HG02798 (cell line): ENCODE results near the gene RPS24.
"Not testable (repeated sequence)": the region's sequence is repeated elsewhere in the genome, so short reads cannot be mapped to it uniquely, and the experiment has no call there.

Experiments
- ATAC-seq: cut with Tn5 transposase; IDR thresholded peaks from one replicate; pipeline ENCODE4 v1.9.1; 2021; ENCODE audit warnings: mild to moderate bottlenecking; ENCODE audit not compliant: unreplicated experiment, poor library complexity

The RPS24 gene

GRCh38 chr10:78033637-78034470, at the start of gene RPS24:
Gene RPS24, plus strand, starts transcription at chr10:78033863. Its CDS starts 39 bp downstream, at chr10:78033902.
- peak; percentile 83 for ATAC-seq

- no peak for ATAC-seq
These were observed 48.7 kb upstream of the RPS24 start for GRCh38 chr10:77984986-77985385.

DNA sequence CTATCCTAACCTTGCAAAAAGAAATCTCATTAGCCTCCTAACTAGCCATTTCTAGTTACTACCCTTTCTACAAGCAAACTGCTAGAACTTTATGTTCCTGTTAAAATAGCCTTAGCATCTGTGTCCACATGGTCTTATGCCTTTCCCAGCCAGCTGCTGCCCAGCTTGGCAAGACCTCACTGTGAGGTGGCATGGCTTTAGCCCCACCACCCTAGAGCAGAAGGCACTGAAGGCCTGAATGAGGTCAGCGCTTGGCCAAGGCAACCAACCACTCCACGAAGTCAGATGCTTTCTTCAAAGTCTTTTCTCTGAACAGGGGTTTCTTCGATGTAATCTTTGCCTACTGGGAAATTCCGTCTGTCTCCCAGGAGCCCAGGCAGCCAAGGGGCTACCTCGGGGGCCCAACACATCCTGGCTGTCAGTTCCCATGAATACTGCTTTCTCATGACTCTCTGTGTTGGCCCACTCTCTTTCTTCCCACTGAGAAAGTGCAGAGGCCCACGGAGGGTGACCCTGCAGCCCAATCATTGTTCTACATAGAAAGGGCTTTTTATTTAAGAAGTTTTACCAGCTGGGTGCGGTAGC, 45.9 kb upstream of the RPS24 start:
- no peak for ATAC-seq

DNA sequence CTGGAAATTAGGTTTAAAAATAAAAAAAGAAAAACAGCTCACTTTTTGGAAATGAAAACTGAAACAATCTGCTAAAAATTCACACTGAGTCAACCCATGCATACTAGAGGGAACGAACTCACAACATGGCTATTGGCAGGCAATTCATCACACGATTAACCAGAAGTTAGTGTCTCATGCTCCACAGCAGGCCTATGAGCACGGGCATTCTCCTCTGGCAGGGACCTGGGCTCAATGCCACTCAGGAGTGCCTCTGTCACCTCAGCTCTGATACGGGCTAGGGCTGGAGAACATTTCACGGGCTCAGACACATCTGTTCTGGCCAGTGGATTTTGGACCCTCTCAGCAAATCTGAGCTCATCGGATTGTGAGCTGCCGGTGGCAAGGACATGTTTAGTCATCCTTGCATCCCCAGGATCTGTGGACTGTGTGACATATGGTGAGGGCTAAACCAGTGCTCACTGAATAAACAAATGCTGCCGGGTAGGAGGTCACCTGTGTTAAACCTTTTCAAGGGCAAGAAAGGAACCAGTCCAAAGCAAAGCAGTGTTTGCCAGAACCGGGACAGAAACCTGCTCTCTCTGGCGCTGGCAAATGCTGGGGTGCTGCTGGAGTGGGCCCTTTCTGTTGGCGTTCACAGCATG, 44.5 kb upstream of the RPS24 start:
- ATAC-seq = no peak

- ATAC-seq = no peak
These were observed 40.0 kb upstream of the RPS24 start for GRCh38 chr10:77993620-77994019.

GRCh38 chr10:77998780-77999179, 34.9 kb upstream of the RPS24 start:
- ATAC-seq = not testable (repeated sequence)

DNA sequence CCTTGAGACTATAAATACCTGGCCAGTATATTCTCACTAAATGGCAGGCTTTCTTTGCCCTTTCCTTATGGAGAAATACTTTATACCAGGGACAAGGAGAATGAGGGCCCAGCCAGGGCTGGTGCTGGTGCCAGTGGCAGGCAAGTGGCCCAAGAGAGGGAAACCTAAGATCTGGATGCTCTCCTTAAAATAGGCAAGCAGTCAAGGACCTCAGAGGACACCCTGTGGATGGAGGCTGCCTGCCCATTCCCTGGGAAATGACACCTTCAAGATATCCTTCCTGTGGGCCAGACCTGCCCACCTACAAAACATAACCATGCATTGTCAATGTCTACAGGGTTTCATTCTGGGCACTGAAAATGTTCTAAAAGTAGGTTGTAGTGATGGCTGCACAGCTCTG, 33.5 kb upstream of the RPS24 start:
- ATAC-seq = no peak

DNA sequence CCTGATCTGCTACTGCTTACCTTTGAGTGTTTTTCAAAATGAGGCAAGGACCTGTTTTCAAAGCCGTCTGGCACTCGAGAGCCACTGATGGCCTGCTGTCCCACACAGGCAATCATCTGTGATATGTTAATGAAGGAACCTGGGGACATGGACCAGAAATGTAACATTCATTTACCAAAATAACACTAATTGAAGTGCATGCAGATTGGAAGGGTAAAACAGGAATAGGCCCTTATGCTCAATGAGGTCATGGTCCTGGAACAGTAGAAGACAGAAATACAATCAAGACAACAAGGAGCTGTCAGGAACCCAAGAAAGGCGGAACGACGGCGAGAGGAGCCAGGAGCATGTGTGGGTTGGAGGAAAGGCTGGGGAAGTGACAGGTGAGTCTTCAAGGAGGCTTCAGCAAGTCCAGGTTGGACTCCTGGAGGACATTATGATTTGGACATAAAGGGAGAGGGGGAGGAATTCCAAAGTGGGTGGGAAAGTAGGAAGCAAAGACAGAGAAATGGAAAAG, 32.6 kb upstream of the RPS24 start:
- no peak for ATAC-seq

GRCh38 chr10:78002541-78003288, 30.9 kb upstream of the RPS24 start:
- no peak for ATAC-seq

DNA sequence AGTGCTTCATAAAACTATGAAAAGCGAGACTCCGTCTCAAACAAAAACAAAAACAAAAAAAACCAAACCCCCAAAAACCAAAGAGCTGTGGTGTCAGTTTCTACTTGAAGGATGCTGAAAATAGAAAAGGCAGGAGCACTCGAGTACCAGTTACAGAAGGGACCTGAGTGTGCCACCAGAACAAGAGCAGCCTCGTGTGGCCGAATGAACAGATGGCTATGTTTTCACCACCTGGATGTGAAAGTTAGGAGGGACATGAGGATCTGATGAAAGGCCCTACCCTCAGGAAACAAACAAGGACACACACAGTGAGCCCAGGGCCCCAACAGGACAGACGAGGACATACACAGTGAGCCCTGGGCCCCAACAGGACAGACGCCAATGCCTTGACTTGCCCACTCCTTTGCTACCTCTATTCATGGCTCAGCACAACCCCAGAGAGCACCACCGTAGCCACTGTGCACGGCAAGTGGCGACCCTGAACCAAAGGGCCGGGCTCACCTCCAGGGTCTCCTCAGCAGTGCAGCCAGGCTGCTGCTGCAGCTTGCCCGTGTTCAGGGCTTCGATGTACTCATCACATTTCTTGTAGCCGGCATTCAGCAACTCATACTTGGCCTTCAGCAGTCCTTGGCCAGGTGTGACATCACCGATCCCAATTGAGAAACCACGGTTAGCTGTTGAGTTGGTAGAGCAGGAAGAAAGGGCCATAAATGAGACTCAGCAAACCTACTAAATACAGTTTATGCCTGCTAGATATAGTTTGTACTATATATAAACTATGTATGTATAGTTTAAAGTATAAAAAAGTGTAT, 29.2 kb upstream of the RPS24 start:
- no peak for ATAC-seq

DNA sequence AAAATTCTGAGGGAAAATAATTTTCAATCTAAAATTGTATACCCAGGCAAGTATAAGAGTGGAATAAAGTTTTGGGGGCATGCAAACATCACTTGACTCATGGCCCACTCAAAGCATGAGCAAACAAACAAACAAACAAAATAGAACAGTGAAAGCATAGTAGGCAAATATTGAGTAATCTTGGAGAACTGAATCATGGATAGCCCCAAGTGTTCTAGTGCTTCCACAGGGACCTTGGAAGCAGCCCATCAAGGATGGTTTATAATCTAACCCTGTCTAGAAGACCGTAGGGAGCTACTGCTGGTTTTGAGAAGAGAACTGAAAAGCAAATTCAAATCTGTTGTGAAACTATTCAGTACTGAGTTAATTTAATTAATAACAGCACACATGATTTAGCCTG, 26.5 kb upstream of the RPS24 start:
- no peak for ATAC-seq

GRCh38 chr10:78009662-78010061, 24.0 kb upstream of the RPS24 start:
- no peak for ATAC-seq

- ATAC-seq = no peak
These were observed 23.4 kb upstream of the RPS24 start for GRCh38 chr10:78010278-78010677.

DNA sequence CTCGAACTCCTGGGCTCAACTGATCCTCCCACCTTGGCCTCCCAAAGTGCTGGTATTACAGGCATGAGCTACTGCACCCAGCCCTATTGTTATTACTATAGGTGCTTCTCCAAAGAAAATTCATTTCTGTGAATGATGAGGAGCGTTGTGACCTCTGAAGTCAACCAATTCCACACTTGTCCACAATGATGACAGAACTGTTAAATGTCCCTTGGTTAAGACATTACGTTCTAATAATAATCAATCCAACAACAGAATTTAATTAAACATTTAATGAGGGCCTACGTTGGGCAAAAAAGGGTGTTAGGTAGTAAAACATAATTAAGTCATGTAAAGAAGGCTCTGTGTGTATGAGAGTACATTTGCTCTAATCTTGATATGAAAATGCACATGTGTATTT, 22.6 kb upstream of the RPS24 start:
- no peak for ATAC-seq

DNA sequence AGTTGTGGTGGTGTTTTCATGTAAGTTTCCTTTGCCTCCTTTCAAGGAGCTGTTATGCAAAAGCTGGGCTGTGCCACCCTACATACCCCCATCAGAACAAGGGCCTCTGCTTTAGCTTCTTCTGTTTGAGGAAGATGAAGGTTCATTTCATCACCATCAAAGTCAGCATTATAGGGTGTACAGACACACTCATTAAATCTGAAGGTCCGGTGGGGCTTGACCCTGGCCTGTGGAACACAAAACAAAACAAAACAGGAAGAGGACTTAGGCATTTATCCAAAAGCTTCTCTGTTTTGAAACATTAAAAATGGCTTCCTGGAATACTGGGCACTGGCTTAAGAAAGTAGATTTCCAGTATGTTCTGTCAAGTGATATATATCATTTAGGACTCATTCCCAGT, 20.1 kb upstream of the RPS24 start:
- ATAC-seq = no peak

- ATAC-seq = no peak
These were observed 18.1 kb upstream of the RPS24 start for GRCh38 chr10:78015546-78015945.

DNA sequence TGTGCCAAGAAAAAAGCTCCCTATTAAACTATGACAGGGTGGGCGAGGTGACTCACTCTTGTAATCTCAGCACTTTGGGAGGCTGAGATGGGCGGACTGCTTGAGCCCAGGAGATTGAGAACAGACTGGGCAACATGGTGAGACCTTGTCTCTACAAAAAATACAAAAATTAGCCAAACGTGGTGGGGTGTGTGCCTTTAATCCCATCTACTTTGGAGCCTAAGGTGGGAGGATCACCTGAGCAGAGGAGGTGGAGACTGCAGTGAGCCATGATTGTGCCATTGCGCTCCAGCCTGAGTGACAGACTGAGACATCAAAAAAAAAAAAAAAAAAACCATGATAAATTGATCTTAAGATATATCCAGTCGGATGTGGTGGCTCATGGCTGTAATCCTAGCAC, 15.8 kb upstream of the RPS24 start:
- no peak for ATAC-seq

DNA sequence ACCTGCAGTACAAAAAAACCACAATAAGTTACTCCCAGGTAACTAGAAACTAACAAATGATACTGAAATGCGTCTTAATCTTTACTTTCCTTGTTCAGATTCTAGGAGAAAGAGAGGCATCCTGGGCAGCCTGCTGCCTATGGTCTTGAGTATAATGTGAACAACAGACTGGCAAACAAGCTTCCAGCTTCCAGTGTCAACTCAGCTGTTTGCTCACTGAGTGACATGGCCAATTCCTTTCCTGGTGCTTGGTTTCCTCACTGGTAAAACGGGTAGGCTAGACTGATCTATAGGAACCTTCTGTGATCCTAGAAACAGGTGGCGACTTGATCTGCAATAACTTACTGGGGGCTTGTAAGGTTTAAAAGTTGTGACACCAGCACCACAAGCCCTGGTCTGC, 14.4 kb upstream of the RPS24 start:
- no peak for ATAC-seq

- ATAC-seq = no peak
These were observed 12.5 kb upstream of the RPS24 start for GRCh38 chr10:78021201-78021600.

DNA sequence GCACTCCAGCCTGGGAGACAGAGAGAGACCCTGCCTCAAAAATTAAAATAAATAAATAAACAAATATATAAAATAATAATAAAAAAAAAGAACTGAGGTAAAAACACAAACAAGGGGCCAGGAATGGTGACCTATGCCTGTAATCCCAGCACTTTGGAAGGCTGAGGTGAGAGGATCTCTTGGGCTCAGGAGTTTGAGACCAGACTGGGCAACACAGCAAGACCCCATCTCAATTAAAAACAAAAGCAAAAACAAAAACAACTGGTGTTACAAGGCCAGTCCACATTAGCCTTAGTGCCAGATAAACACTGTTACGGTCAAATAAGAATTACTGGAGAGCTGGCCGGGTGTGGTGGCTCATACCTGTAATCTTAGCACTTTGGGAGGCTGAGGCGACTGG, 9.9 kb upstream of the RPS24 start:
- no peak for ATAC-seq
